HG03432 (cell line): ENCODE data around the gene MAGEA4.
"Not testable (repeated sequence)": the region's sequence is repeated elsewhere in the genome, so short reads cannot be mapped to it uniquely, and the experiment has no call there.

Source experiments
- ATAC-seq: cut with Tn5 transposase; IDR thresholded peaks from one replicate; pipeline ENCODE4 v1.9.1; 2021; ENCODE audit warnings: mild to moderate bottlenecking, moderate library complexity; ENCODE audit not compliant: unreplicated experiment

The MAGEA4 gene

GRCh38 chrX:151912780-151913179, at the start of gene MAGEA4:
Gene MAGEA4 (plus strand): TSS chrX:151912889. CDS start chrX:151923665, 10,776 bp downstream.
- ATAC-seq = no peak

- no peak for ATAC-seq
These were observed 42.1 kb upstream of the MAGEA4 start for GRCh38 chrX:151870602-151871001.

- no peak for ATAC-seq
These were observed 41.4 kb upstream of the MAGEA4 start for GRCh38 chrX:151871244-151871643.

- ATAC-seq = no peak
These were observed 39.6 kb upstream of the MAGEA4 start for GRCh38 chrX:151873096-151873495.

GRCh38 chrX:151875270-151876026, 37.2 kb upstream of the MAGEA4 start:
- no peak for ATAC-seq

- no peak for ATAC-seq
These were observed 34.1 kb upstream of the MAGEA4 start for GRCh38 chrX:151878574-151878973.

GRCh38 chrX:151879856-151880255, 32.8 kb upstream of the MAGEA4 start:
- ATAC-seq = no peak

GRCh38 chrX:151880895-151881294, 31.8 kb upstream of the MAGEA4 start:
- ATAC-seq = no peak

- ATAC-seq = no peak
These were observed 23.3 kb upstream of the MAGEA4 start for GRCh38 chrX:151889421-151889820.

- ATAC-seq = no peak
These were observed 15.8 kb upstream of the MAGEA4 start for GRCh38 chrX:151896734-151897474.

- no peak for ATAC-seq
These were observed 13.1 kb upstream of the MAGEA4 start for GRCh38 chrX:151899622-151900021.

GRCh38 chrX:151901826-151902225, 10.9 kb upstream of the MAGEA4 start:
- ATAC-seq = no peak

- ATAC-seq = no peak
These were observed 9.7 kb upstream of the MAGEA4 start for GRCh38 chrX:151902813-151903591.

GRCh38 chrX:151904989-151905388, 7.7 kb upstream of the MAGEA4 start:
- no peak for ATAC-seq

- no peak for ATAC-seq
These were observed 468 bp upstream of the MAGEA4 start for GRCh38 chrX:151912221-151912620.

- not testable (repeated sequence) for ATAC-seq
These were observed 6.0 kb downstream of the MAGEA4 start for GRCh38 chrX:151918736-151919135.

- no peak for ATAC-seq
These were observed 6.9 kb downstream of the MAGEA4 start for GRCh38 chrX:151919610-151920009.

GRCh38 chrX:151920101-151920500, 7.4 kb downstream of the MAGEA4 start:
- ATAC-seq = no peak

- ATAC-seq = no peak
These were observed 7.8 kb downstream of the MAGEA4 start for GRCh38 chrX:151920530-151920929.

GRCh38 chrX:151921292-151921691, 8.6 kb downstream of the MAGEA4 start:
- ATAC-seq = no peak

- no peak for ATAC-seq
These were observed 9.2 kb downstream of the MAGEA4 start for GRCh38 chrX:151921866-151922265.
